HepG2 (cell line): ENCODE measurements around the gene CST3. TPM values are rescaled to one million over a fixed set of nuclear protein-coding genes. Genes with fewer than 3 reads are reported as not detected.

Experiments
- CBX5 ChIP-seq: sonication (generic); formaldehyde crosslinking; IDR thresholded peaks from 2 replicates; pipeline ENCODE4 v1.4.0; 2020; ENCODE audit warnings: missing genetic modification reagents, borderline replicate concordance
- CREB1 ChIP-seq, 2 experiments: fragments of 450-650 bp in 1 of 2; IDR thresholded peaks; 2 replicates each; pipeline ENCODE4 v1.6.1; 2016 to 2017; ENCODE audit warnings: control low read depth in 1 of 2, mild to moderate bottlenecking in 1 of 2, missing compliant biosample characterization in 1 of 2, missing genetic modification characterization in 1 of 2
- CREM ChIP-seq, 2 experiments: sonication (generic) in 1 of 2; formaldehyde crosslinking in 1 of 2; IDR thresholded peaks; 2 replicates each; pipeline versions ENCODE4 v1.4.0 to v1.6.1; 2016 to 2020; ENCODE audit warnings: antibody characterized with exemption in 1 of 2, mild to moderate bottlenecking in 1 of 2, missing genetic modification reagents in 1 of 2
- EHMT2 ChIP-seq: fragments of 200-600 bp; sonication (generic); IDR thresholded peaks from 2 replicates; pipeline ENCODE4 v1.7.0; 2017; ENCODE audit warnings: antibody characterized with exemption, low read depth, low read length, borderline replicate concordance
- ESRRA ChIP-seq: sonication (generic); formaldehyde crosslinking; IDR thresholded peaks from 2 replicates; pipeline ENCODE4 v1.5.1; 2020; ENCODE audit warnings: mild to moderate bottlenecking, low read depth, missing genetic modification reagents
- ETS1 ChIP-seq: sonication (generic); formaldehyde crosslinking; IDR thresholded peaks from 2 replicates; pipeline ENCODE4 v1.4.0; 2020; ENCODE audit warnings: missing genetic modification reagents
- ETV5 ChIP-seq: IDR thresholded peaks from 2 replicates; pipeline ENCODE4 v1.6.1; 2018; ENCODE audit warnings: missing biosample characterization, missing genetic modification reagents, inconsistent platforms, borderline replicate concordance
- FOSL2 ChIP-seq: sonication (generic); formaldehyde crosslinking; IDR thresholded peaks from 2 replicates; pipeline ENCODE4 v1.4.0; 2020; ENCODE audit warnings: missing genetic modification reagents
- GABPB1 ChIP-seq: IDR thresholded peaks from 2 replicates; pipeline ENCODE4 v1.6.1; 2016; ENCODE audit warnings: mild to moderate bottlenecking, missing genetic modification reagents, moderate library complexity, missing compliant biosample characterization
- KDM3A ChIP-seq: IDR thresholded peaks from 2 replicates; pipeline ENCODE4 v1.6.1; 2018; ENCODE audit warnings: low read depth, missing compliant biosample characterization
- KLF16 ChIP-seq, 2 experiments: sonication (generic) in 1 of 2; formaldehyde crosslinking in 1 of 2; IDR thresholded peaks; 2 replicates each; pipeline versions ENCODE4 v1.6.1 to v1.8.0; 2016 to 2023; ENCODE audit warnings: missing genetic modification reagents in 2 of 2, missing compliant biosample characterization in 1 of 2
- NCOA1 ChIP-seq: sonication (generic); formaldehyde crosslinking; IDR thresholded peaks from 2 replicates; pipeline ENCODE4 v1.9.0; 2021; ENCODE audit warnings: missing genetic modification reagents
- PHF5A ChIP-seq: IDR thresholded peaks from one replicate; pipeline ENCODE4 v1.6.1; 2018; ENCODE audit warnings: low read depth, missing genetic modification reagents; ENCODE audit not compliant: unreplicated experiment
- PHF8 ChIP-seq: sonication (generic); formaldehyde crosslinking; IDR thresholded peaks from 2 replicates; pipeline ENCODE4 v1.5.0; 2020; ENCODE audit warnings: missing genetic modification reagents
- RAD21 ChIP-seq: fragments of 450-650 bp; formaldehyde crosslinking; IDR thresholded peaks from 2 replicates; pipeline ENCODE4 v1.5.0; 2020; ENCODE audit warnings: mild to moderate bottlenecking
- RFX1 ChIP-seq: fragments of 450-650 bp; IDR thresholded peaks from 2 replicates; pipeline ENCODE4 v1.6.1; 2017
- SNAI1 ChIP-seq: sonication (generic); formaldehyde crosslinking; IDR thresholded peaks from 2 replicates; pipeline ENCODE4 v1.5.0; 2020; ENCODE audit warnings: mild to moderate bottlenecking, missing genetic modification reagents, borderline replicate concordance
- SRSF9 ChIP-seq: fragments of 200-400 bp; formaldehyde crosslinking; IDR thresholded peaks from 2 replicates; pipeline ENCODE4 v1.6.1; 2018; ENCODE audit warnings: borderline replicate concordance, mild to moderate bottlenecking, low read depth, low read length; ENCODE audit not compliant: insufficient read depth, poor library complexity, severe bottlenecking
- TEAD3 ChIP-seq: optimal IDR thresholded peaks from 2 replicates; pipeline ENCODE3; 2016; ENCODE audit warnings: borderline replicate concordance
- TFDP2 ChIP-seq: sonication (generic); formaldehyde crosslinking; IDR thresholded peaks from 2 replicates; pipeline ENCODE4 v1.4.0; 2020; ENCODE audit warnings: missing genetic modification reagents
- YEATS4 ChIP-seq: sonication (generic); formaldehyde crosslinking; IDR thresholded peaks from 2 replicates; pipeline ENCODE4 v1.4.0; 2020; ENCODE audit warnings: missing genetic modification reagents, borderline replicate concordance
- ZBTB42 ChIP-seq: sonication (generic); formaldehyde crosslinking; IDR thresholded peaks from 2 replicates; pipeline ENCODE4 v1.5.0; 2020; ENCODE audit warnings: mild to moderate bottlenecking, missing genetic modification reagents
- ZMAT3 ChIP-seq: sonication (generic); formaldehyde crosslinking; conservative IDR thresholded peaks from 2 replicates; pipeline ENCODE4 v1.7.0; 2021; ENCODE audit warnings: missing genetic modification reagents
- ZNF20 ChIP-seq: sonication (generic); formaldehyde crosslinking; IDR thresholded peaks from 2 replicates; pipeline ENCODE4 v1.4.0; 2020; ENCODE audit warnings: mild to moderate bottlenecking, moderate library complexity, missing genetic modification reagents
- ZNF205 ChIP-seq: IDR thresholded peaks from 2 replicates; pipeline ENCODE4 v1.6.1; 2018; ENCODE audit warnings: missing biosample characterization, missing genetic modification reagents
- ZNF580 ChIP-seq: IDR thresholded peaks from 2 replicates; pipeline ENCODE4 v1.6.1; 2016; ENCODE audit warnings: low read depth, borderline replicate concordance
- ZNF678 ChIP-seq: sonication (generic); formaldehyde crosslinking; IDR thresholded peaks from 2 replicates; pipeline ENCODE4 v1.4.0; 2020; ENCODE audit warnings: mild to moderate bottlenecking, missing genetic modification reagents
- ZNF747 ChIP-seq: sonication (generic); formaldehyde crosslinking; IDR thresholded peaks from 2 replicates; pipeline ENCODE4 v1.8.1; 2023; ENCODE audit warnings: missing genetic modification reagents, mild to moderate bottlenecking, borderline replicate concordance
- ZNF781 ChIP-seq: sonication (generic); formaldehyde crosslinking; IDR thresholded peaks from 2 replicates; pipeline ENCODE4 v1.5.1; 2020; ENCODE audit warnings: borderline replicate concordance, mild to moderate bottlenecking, missing genetic modification reagents; ENCODE audit errors: not compliant biosample characterization
- polyA plus RNA-seq, 8 experiments: library from polyadenylated mRNA; depleted of rRNA in 3 of 8; stranded (reverse) in 7 of 8; unstranded in 1 of 8; fragments of >200 nt; fragmentation: Illumina TruSeq in 4 of 8; extraction: Trizol in 4 of 8; gene quantifications; 2 replicates each; pipeline versions ENCODE4 v1.2.1 to v1.2.3, GENCODE V29; 2011 to 2016; ENCODE audit warnings: low read depth in 4 of 8, missing spikeins in 1 of 8, mixed read lengths in 1 of 8; ENCODE audit not compliant: insufficient read depth in 1 of 8
- total RNA-seq, 5 experiments: library from RNA; depleted of rRNA; stranded (reverse); fragments of >200 nt; fragmentation: Illumina TruSeq; extraction: Trizol; gene quantifications; 2 replicates each; pipeline ENCODE4 v1.2.3, GENCODE V29; 2016; ENCODE audit warnings: low read depth in 1 of 5

CST3 gene
- total and polyA plus RNA-seq, 2 of the 13 experiments (the other 11 are each of a cell fraction or from before 2014, with no cell fraction given), result 690 to 1,005 TPM

GRCh38 chr20:23629017-23629541 is 8.7 kb downstream of the CST3 start (continued):
- TF ChIP-seq TFDP2 (CRISPR knock-in tag), result no peak
- peak; percentile 94 for TF ChIP-seq ZMAT3 (CRISPR knock-in tag)
- peak; percentile 78; the same call in 1 of the 2 replicates for TF ChIP-seq ZNF747 (CRISPR knock-in tag)
- peak; percentile 68; the same call in 1 of the 2 replicates for TF ChIP-seq EHMT2
- no peak for TF ChIP-seq RFX1
- TF ChIP-seq ETS1, result no peak
- peak; percentile 62 for TF ChIP-seq CREB1 (IDR thresholded peaks at IDR 0.05)
- no peak for TF ChIP-seq CREB1 (CRISPR knock-in tag; IDR thresholded peaks at IDR 0.05)
- TF ChIP-seq ZNF580 (CRISPR knock-in tag), result peak; percentile 89; the same call in 1 of the 2 replicates
- no peak for TF ChIP-seq ZNF20
- 0 out of 2 replicates have a peak, but pooled peaks have one; percentile 38 for TF ChIP-seq ZBTB42 (CRISPR knock-in tag)
- TF ChIP-seq PHF5A (CRISPR knock-in tag), result peak; percentile 90
- TF ChIP-seq FOSL2 (CRISPR knock-in tag), result peak; percentile 98
- peak; percentile 75; the same call in 1 of the 2 replicates for TF ChIP-seq ETV5
- peak in 1 of 2 experiments; percentile 96; a peak in 1 of 4 replicates for TF ChIP-seq KLF16 (CRISPR knock-in tag; IDR thresholded peaks at IDR 0.05)
- TF ChIP-seq YEATS4 (CRISPR knock-in tag), result peak; percentile 65
- no peak for TF ChIP-seq NCOA1 (CRISPR knock-in tag)
- TF ChIP-seq GABPB1, result peak; percentile 50
- peak; percentile 87 for TF ChIP-seq TEAD3 (CRISPR knock-in tag)
- no peak; the same call in 1 of the 2 replicates for TF ChIP-seq PHF8 (CRISPR knock-in tag)
- no peak; the same call in 1 of the 2 replicates for TF ChIP-seq SNAI1 (CRISPR knock-in tag)
- no peak for TF ChIP-seq SRSF9
- TF ChIP-seq CREM (IDR thresholded peaks at IDR 0.05), result peak; percentile 69
- no peak for TF ChIP-seq CREM (CRISPR knock-in tag; IDR thresholded peaks at IDR 0.05)
- TF ChIP-seq RAD21 (CRISPR knock-in tag), result no peak; the same call in 1 of the 2 replicates
- TF ChIP-seq ZNF205 (CRISPR knock-in tag), result 0 out of 2 replicates have a peak, but pooled peaks have one; percentile 16
- TF ChIP-seq ESRRA (CRISPR knock-in tag), result peak; percentile 37; the same call in 1 of the 2 replicates
- TF ChIP-seq ZNF781 (CRISPR knock-in tag), result peak; percentile 93
- TF ChIP-seq ZNF678 (CRISPR knock-in tag), result 0 out of 2 replicates have a peak, but pooled peaks have one; percentile 11
- TF ChIP-seq KDM3A, result peak; percentile 88; the same call in 1 of the 2 replicates
- peak; percentile 93 for TF ChIP-seq CBX5
